ENCODE measurements around the gene FLYWCH1. TPM values are rescaled to one million over a fixed set of nuclear protein-coding genes. Genes with fewer than 3 reads are reported as not detected.

FLYWCH1 gene
- total and polyA plus RNA-seq, 10 of the 15 experiments (the other 5 are each of a cell fraction or from before 2014, with no cell fraction given), result 0.47 to 33.8 (median 11.2) TPM

DNA sequence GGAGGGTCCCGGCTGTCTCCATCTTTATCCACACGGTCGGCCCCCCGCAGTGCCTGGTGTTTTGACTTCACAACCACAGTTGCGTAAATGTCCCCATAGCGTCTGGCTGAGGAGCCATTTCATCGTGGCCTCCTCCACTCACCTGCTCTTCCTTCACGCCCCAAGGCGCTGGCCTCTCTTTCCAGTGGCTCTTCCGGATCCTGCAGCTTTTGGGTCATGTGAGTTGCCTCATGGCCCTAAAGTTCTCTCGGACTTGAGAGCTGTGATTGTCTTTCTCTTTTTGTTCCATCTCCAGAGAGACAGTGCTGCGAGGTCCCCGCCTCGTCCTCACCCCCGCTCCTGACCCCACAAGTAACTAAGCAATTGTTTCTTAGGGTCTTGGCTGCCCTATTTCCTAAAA lies 22.7 kb downstream of the FLYWCH1 start (continued):
- TF ChIP-seq, protein P1, sequence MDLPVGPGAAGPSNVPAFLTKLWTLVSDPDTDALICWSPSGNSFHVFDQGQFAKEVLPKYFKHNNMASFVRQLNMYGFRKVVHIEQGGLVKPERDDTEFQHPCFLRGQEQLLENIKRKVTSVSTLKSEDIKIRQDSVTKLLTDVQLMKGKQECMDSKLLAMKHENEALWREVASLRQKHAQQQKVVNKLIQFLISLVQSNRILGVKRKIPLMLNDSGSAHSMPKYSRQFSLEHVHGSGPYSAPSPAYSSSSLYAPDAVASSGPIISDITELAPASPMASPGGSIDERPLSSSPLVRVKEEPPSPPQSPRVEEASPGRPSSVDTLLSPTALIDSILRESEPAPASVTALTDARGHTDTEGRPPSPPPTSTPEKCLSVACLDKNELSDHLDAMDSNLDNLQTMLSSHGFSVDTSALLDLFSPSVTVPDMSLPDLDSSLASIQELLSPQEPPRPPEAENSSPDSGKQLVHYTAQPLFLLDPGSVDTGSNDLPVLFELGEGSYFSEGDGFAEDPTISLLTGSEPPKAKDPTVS (IDR thresholded peaks at IDR 0.05; ENCODE audit: low read depth, low read length), result no peak

DNA sequence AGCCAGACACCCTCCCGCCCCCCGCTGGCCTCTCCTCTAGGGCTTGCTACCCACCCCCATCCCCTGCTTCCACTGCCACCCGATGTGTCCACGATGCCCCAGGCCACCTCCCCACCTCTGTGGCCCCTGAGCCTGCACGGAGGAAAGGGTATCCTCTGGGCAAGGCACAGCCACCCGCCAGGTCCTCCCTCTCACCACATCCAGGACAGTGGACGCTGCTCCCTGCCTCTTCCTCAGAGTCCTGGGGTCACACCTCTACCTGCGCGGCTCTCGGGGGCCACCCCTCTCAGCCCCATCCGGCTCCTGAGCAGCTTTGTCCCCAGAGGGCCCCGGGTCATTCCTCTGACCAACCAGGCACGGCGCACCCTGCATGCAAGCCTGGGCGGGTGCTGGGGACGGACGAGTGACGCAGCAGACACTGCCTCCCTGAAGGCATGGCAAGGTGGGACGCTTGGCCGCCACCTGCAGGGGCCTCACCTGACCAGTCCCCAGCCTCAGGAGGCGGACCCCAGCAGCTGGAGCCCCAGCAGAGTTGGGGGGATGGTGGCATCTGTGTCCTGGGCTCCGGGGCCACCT lies 24.8 kb downstream of the FLYWCH1 start:
- no peaks in the 10 kb centered on the region for H3K27me3 ChIP-seq (replicated peaks in 1 of 2; ENCODE audit: control insufficient read depth in 2 of 2, insufficient read depth in 2 of 2, low read length in 1 of 2)
- SMC1A ChIA-PET (ENCODE audit: uncharacterized antibody, unreplicated experiment), result no interaction called here
- CTCF ChIA-PET, result no interaction called here
- no peak for TF ChIP-seq SMAD5 (IDR thresholded peaks at IDR 0.05; ENCODE audit: low read depth)
- TF ChIP-seq NFYB (IDR thresholded peaks at IDR 0.05; ENCODE audit: insufficient read depth, low read depth, low read length), result no peak
- TF ChIP-seq, protein P2, sequence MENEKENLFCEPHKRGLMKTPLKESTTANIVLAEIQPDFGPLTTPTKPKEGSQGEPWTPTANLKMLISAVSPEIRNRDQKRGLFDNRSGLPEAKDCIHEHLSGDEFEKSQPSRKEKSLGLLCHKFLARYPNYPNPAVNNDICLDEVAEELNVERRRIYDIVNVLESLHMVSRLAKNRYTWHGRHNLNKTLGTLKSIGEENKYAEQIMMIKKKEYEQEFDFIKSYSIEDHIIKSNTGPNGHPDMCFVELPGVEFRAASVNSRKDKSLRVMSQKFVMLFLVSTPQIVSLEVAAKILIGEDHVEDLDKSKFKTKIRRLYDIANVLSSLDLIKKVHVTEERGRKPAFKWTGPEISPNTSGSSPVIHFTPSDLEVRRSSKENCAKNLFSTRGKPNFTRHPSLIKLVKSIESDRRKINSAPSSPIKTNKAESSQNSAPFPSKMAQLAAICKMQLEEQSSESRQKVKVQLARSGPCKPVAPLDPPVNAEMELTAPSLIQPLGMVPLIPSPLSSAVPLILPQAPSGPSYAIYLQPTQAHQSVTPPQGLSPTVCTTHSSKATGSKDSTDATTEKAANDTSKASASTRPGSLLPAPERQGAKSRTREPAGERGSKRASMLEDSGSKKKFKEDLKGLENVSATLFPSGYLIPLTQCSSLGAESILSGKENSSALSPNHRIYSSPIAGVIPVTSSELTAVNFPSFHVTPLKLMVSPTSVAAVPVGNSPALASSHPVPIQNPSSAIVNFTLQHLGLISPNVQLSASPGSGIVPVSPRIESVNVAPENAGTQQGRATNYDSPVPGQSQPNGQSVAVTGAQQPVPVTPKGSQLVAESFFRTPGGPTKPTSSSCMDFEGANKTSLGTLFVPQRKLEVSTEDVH (IDR thresholded peaks at IDR 0.05; ENCODE audit: low read depth, partially characterized antibody), result no peak
- TF ChIP-seq, protein P3, sequence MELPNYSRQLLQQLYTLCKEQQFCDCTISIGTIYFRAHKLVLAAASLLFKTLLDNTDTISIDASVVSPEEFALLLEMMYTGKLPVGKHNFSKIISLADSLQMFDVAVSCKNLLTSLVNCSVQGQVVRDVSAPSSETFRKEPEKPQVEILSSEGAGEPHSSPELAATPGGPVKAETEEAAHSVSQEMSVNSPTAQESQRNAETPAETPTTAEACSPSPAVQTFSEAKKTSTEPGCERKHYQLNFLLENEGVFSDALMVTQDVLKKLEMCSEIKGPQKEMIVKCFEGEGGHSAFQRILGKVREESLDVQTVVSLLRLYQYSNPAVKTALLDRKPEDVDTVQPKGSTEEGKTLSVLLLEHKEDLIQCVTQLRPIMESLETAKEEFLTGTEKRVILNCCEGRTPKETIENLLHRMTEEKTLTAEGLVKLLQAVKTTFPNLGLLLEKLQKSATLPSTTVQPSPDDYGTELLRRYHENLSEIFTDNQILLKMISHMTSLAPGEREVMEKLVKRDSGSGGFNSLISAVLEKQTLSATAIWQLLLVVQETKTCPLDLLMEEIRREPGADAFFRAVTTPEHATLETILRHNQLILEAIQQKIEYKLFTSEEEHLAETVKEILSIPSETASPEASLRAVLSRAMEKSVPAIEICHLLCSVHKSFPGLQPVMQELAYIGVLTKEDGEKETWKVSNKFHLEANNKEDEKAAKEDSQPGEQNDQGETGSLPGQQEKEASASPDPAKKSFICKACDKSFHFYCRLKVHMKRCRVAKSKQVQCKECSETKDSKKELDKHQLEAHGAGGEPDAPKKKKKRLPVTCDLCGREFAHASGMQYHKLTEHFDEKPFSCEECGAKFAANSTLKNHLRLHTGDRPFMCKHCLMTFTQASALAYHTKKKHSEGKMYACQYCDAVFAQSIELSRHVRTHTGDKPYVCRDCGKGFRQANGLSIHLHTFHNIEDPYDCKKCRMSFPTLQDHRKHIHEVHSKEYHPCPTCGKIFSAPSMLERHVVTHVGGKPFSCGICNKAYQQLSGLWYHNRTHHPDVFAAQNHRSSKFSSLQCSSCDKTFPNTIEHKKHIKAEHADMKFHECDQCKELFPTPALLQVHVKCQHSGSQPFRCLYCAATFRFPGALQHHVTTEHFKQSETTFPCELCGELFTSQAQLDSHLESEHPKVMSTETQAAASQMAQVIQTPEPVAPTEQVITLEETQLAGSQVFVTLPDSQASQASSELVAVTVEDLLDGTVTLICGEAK (IDR thresholded peaks at IDR 0.05; ENCODE audit: borderline replicate concordance), result no peak
- no peak for TF ChIP-seq SREBF1 (IDR thresholded peaks at IDR 0.05; ENCODE audit: low read length)
- TF ChIP-seq MYB (IDR thresholded peaks at IDR 0.05; ENCODE audit: borderline replicate concordance, low read depth, low read length), result no peak
- TF ChIP-seq, protein P4, sequence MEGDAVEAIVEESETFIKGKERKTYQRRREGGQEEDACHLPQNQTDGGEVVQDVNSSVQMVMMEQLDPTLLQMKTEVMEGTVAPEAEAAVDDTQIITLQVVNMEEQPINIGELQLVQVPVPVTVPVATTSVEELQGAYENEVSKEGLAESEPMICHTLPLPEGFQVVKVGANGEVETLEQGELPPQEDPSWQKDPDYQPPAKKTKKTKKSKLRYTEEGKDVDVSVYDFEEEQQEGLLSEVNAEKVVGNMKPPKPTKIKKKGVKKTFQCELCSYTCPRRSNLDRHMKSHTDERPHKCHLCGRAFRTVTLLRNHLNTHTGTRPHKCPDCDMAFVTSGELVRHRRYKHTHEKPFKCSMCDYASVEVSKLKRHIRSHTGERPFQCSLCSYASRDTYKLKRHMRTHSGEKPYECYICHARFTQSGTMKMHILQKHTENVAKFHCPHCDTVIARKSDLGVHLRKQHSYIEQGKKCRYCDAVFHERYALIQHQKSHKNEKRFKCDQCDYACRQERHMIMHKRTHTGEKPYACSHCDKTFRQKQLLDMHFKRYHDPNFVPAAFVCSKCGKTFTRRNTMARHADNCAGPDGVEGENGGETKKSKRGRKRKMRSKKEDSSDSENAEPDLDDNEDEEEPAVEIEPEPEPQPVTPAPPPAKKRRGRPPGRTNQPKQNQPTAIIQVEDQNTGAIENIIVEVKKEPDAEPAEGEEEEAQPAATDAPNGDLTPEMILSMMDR (IDR thresholded peaks at IDR 0.05 in 2 of 3, conservative IDR thresholded peaks at IDR 0.05 in 1 of 3; ENCODE audit: control insufficient read depth in 2 of 3, extremely low read depth in 1 of 3, insufficient read depth in 1 of 3, low read depth in 3 of 3, low read length in 3 of 3), result no peak
- no peak for TF ChIP-seq MEF2B (IDR thresholded peaks at IDR 0.05; ENCODE audit: partially characterized antibody, poor library complexity, severe bottlenecking)
- TF ChIP-seq CBX5 (IDR thresholded peaks at IDR 0.05; ENCODE audit: low read depth), result no peak
- no peak for TF ChIP-seq JUND (IDR thresholded peaks at IDR 0.05; ENCODE audit: low read depth, low read length)

More for the DNA sequence above, 24.8 kb downstream of the FLYWCH1 start:
- ATAC-seq, result no peak
- ChIA-PET POLR2A (no interaction called here), RAD21 (ENCODE audit: unreplicated experiment) (no interaction called here)
- BruUV-seq (replicated peaks), result no TSS peak
- no peak overlapping the region for H3K27ac ChIP-seq (ENCODE audit: control insufficient read depth, insufficient read depth)
- H2AFZ ChIP-seq (ENCODE audit: control insufficient read depth, low read depth, low read length), result no peak overlapping the region
- H4K20me1 ChIP-seq (ENCODE audit: control insufficient read depth, insufficient read depth), result no peaks in the 10 kb centered on the region
- no peaks in the 10 kb centered on the region for H3K79me2 ChIP-seq (ENCODE audit: control insufficient read depth, insufficient read depth, low read length)
- FAIRE-seq, result no peak
- no peak overlapping the region for H3K4me2 ChIP-seq (ENCODE audit: control insufficient read depth, insufficient read depth)
- H3K4me1 ChIP-seq (ENCODE audit: control insufficient read depth, insufficient read depth, low read length), result peaks cover 4% of the 10 kb centered on the region; the same call in 1 of the 2 replicates
- intact Hi-C loops (cut with micrococcal nuclease; ENCODE audit: unreplicated experiment), result no loop called here
- H3K9me3 ChIP-seq (replicated peaks; ENCODE audit: control insufficient read depth, insufficient read depth, low read length), result no peaks in the 10 kb centered on the region
- no peak overlapping the region for H3K4me3 ChIP-seq
- WGBS (ENCODE audit: insufficient coverage, insufficient replicate concordance, low lambda C conversion rate, missing lambda C conversion rate), result 81% methylated on average over 18 of the region's 22 CpGs
- H3K9ac ChIP-seq (ENCODE audit: control insufficient read depth, insufficient read depth, low read length), result no peak overlapping the region
- in situ Hi-C loops (cut with MboI), result no loop called here
- peaks cover 10 to 16% of the 10 kb centered on the region in 2 experiments; a peak in 3 of 4 replicates for H3K36me3 ChIP-seq (ENCODE audit: control insufficient read depth in 2 of 2, insufficient read depth in 2 of 2, low read length in 1 of 2)
- no peak for DNase-seq (ENCODE audit: low read depth, low spot score)
